ENCODE measurements around the gene EYA2. TPM values are rescaled to one million over a fixed set of nuclear protein-coding genes. Genes with fewer than 3 reads are reported as not detected.

Gene EYA2
- polyA plus RNA-seq, 2 donors = 21.5 to 23.6 TPM

- WGBS, 2 donors = 69 to 73% methylated on average over 3 of the region's 3 CpGs
- Histone ChIP-seq H3K27me3 (ENCODE audit: control insufficient read depth in 1 of 2, insufficient read depth in 2 of 2, low read length in 2 of 2) (no peaks in the 10 kb centered on the region), H3K36me3 (ENCODE audit: control insufficient read depth in 2 of 2, insufficient read depth in 2 of 2, low read length in 1 of 2) (no peaks in the 10 kb centered on the region), H3K4me1 (ENCODE audit: control insufficient read depth in 2 of 2, insufficient read depth in 2 of 2, low read length in 1 of 2) (peaks cover 0 to 4% of the 10 kb centered on the region in 2 donors), H3K4me3 (ENCODE audit: low read depth in 1 of 2, low read length in 2 of 2) (no peak overlapping the region), H3K9me3 (ENCODE audit: control insufficient read depth in 2 of 2, insufficient read depth in 1 of 2, low read depth in 1 of 2, low read length in 1 of 2) (no peaks in the 10 kb centered on the region), H3K27ac (ENCODE audit: low read depth in 2 of 2, low read length in 1 of 2) (no peak overlapping the region)
Measured at GRCh38 chr20:47133809-47134456, 239.3 kb downstream of the EYA2 start.

GRCh38 chr20:47136782-47137181 lies 242.1 kb downstream of the EYA2 start:
- no peaks in the 10 kb centered on the region for H3K9me3 ChIP-seq (ENCODE audit: control insufficient read depth in 2 of 2, insufficient read depth in 1 of 2, low read depth in 1 of 2, low read length in 1 of 2)
- H3K27ac ChIP-seq (ENCODE audit: low read depth in 2 of 2, low read length in 1 of 2) = no peak overlapping the region
- H3K4me3 ChIP-seq (ENCODE audit: low read depth in 1 of 2, low read length in 2 of 2) = no peak overlapping the region
- peaks cover 0 to 4% of the 10 kb centered on the region in 2 donors for H3K4me1 ChIP-seq (ENCODE audit: control insufficient read depth in 2 of 2, insufficient read depth in 2 of 2, low read length in 1 of 2)
- 87 to 89% methylated on average over 6 of the region's 6 CpGs for WGBS, 2 donors
- no peaks in the 10 kb centered on the region for H3K27me3 ChIP-seq (ENCODE audit: control insufficient read depth in 1 of 2, insufficient read depth in 2 of 2, low read length in 2 of 2)
- H3K36me3 ChIP-seq (ENCODE audit: control insufficient read depth in 2 of 2, insufficient read depth in 2 of 2, low read length in 1 of 2) = no peaks in the 10 kb centered on the region

GRCh38 chr20:47137231-47137870 lies 242.7 kb downstream of the EYA2 start:
- no peaks in the 10 kb centered on the region for H3K36me3 ChIP-seq (ENCODE audit: control insufficient read depth in 2 of 2, insufficient read depth in 2 of 2, low read length in 1 of 2)
- H3K27ac ChIP-seq (ENCODE audit: low read depth in 2 of 2, low read length in 1 of 2) = no peak overlapping the region
- H3K4me1 ChIP-seq (ENCODE audit: control insufficient read depth in 2 of 2, insufficient read depth in 2 of 2, low read length in 1 of 2) = peaks cover 0 to 4% of the 10 kb centered on the region in 2 donors
- H3K9me3 ChIP-seq (ENCODE audit: control insufficient read depth in 2 of 2, insufficient read depth in 1 of 2, low read depth in 1 of 2, low read length in 1 of 2) = no peaks in the 10 kb centered on the region
- 71 to 73% methylated on average over 4 of the region's 4 CpGs for WGBS, 2 donors
- H3K4me3 ChIP-seq (ENCODE audit: low read depth in 1 of 2, low read length in 2 of 2) = no peak overlapping the region
- H3K27me3 ChIP-seq (ENCODE audit: control insufficient read depth in 1 of 2, insufficient read depth in 2 of 2, low read length in 2 of 2) = no peaks in the 10 kb centered on the region

GRCh38 chr20:47139934-47140535 lies 245.4 kb downstream of the EYA2 start:
- H3K27ac ChIP-seq (ENCODE audit: low read depth in 2 of 2, low read length in 1 of 2) = peak overlapping the region in 1 of 2 donors; percentile 24
- H3K36me3 ChIP-seq (ENCODE audit: control insufficient read depth in 2 of 2, insufficient read depth in 2 of 2, low read length in 1 of 2) = no peaks in the 10 kb centered on the region
- WGBS, 2 donors = 51 to 57% methylated on average over 5 of the region's 5 CpGs
- no peaks in the 10 kb centered on the region for H3K27me3 ChIP-seq (ENCODE audit: control insufficient read depth in 1 of 2, insufficient read depth in 2 of 2, low read length in 2 of 2)
- no peaks in the 10 kb centered on the region for H3K4me1 ChIP-seq (ENCODE audit: control insufficient read depth in 2 of 2, insufficient read depth in 2 of 2, low read length in 1 of 2)
- no peaks in the 10 kb centered on the region for H3K9me3 ChIP-seq (ENCODE audit: control insufficient read depth in 2 of 2, insufficient read depth in 1 of 2, low read depth in 1 of 2, low read length in 1 of 2)
- H3K4me3 ChIP-seq (ENCODE audit: low read depth in 1 of 2, low read length in 2 of 2) = no peak overlapping the region

GRCh38 chr20:47141350-47141921 lies 246.8 kb downstream of the EYA2 start:
- no peaks in the 10 kb centered on the region for H3K4me1 ChIP-seq (ENCODE audit: control insufficient read depth in 2 of 2, insufficient read depth in 2 of 2, low read length in 1 of 2)
- WGBS, 2 donors = 98% methylated on average over 2 of the region's 2 CpGs
- no peaks in the 10 kb centered on the region for H3K27me3 ChIP-seq (ENCODE audit: control insufficient read depth in 1 of 2, insufficient read depth in 2 of 2, low read length in 2 of 2)
- no peak overlapping the region for H3K4me3 ChIP-seq (ENCODE audit: low read depth in 1 of 2, low read length in 2 of 2)
- no peaks in the 10 kb centered on the region for H3K36me3 ChIP-seq (ENCODE audit: control insufficient read depth in 2 of 2, insufficient read depth in 2 of 2, low read length in 1 of 2)
- H3K27ac ChIP-seq (ENCODE audit: low read depth in 2 of 2, low read length in 1 of 2) = no peak overlapping the region
- H3K9me3 ChIP-seq (ENCODE audit: control insufficient read depth in 2 of 2, insufficient read depth in 1 of 2, low read depth in 1 of 2, low read length in 1 of 2) = no peaks in the 10 kb centered on the region

GRCh38 chr20:47141941-47142773 lies 247.5 kb downstream of the EYA2 start:
- no peak overlapping the region for H3K4me3 ChIP-seq (ENCODE audit: low read depth in 1 of 2, low read length in 2 of 2)
- WGBS, 2 donors = 65 to 68% methylated on average over 5 of the region's 5 CpGs

GRCh38 chr20:47142774-47143170 lies 248.1 kb downstream of the EYA2 start:
- Histone ChIP-seq H3K27ac (ENCODE audit: low read depth in 2 of 2, low read length in 1 of 2) (no peak overlapping the region), H3K36me3 (ENCODE audit: control insufficient read depth in 2 of 2, insufficient read depth in 2 of 2, low read length in 1 of 2) (peaks cover 0 to 3% of the 10 kb centered on the region in 2 donors), H3K27me3 (ENCODE audit: control insufficient read depth in 1 of 2, insufficient read depth in 2 of 2, low read length in 2 of 2) (no peaks in the 10 kb centered on the region), H3K9me3 (ENCODE audit: control insufficient read depth in 2 of 2, insufficient read depth in 1 of 2, low read depth in 1 of 2, low read length in 1 of 2) (no peaks in the 10 kb centered on the region), H3K4me3 (ENCODE audit: low read depth in 1 of 2, low read length in 2 of 2) (no peak overlapping the region), H3K4me1 (ENCODE audit: control insufficient read depth in 2 of 2, insufficient read depth in 2 of 2, low read length in 1 of 2) (no peaks in the 10 kb centered on the region)
- WGBS, 2 donors = 91 to 92% methylated on average over 14 of the region's 14 CpGs

More at GRCh38 chr20:47141941-47142773, 247.5 kb downstream of the EYA2 start:
- Histone ChIP-seq H3K27ac (ENCODE audit: low read depth in 2 of 2, low read length in 1 of 2) (no peak overlapping the region), H3K36me3 (ENCODE audit: control insufficient read depth in 2 of 2, insufficient read depth in 2 of 2, low read length in 1 of 2) (peaks cover 0 to 3% of the 10 kb centered on the region in 2 donors), H3K9me3 (ENCODE audit: control insufficient read depth in 2 of 2, insufficient read depth in 1 of 2, low read depth in 1 of 2, low read length in 1 of 2) (no peaks in the 10 kb centered on the region), H3K4me1 (ENCODE audit: control insufficient read depth in 2 of 2, insufficient read depth in 2 of 2, low read length in 1 of 2) (no peaks in the 10 kb centered on the region), H3K27me3 (ENCODE audit: control insufficient read depth in 1 of 2, insufficient read depth in 2 of 2, low read length in 2 of 2) (no peaks in the 10 kb centered on the region)

GRCh38 chr20:47143657-47144056 lies 249.0 kb downstream of the EYA2 start:
- H3K9me3 ChIP-seq (ENCODE audit: control insufficient read depth in 2 of 2, insufficient read depth in 1 of 2, low read depth in 1 of 2, low read length in 1 of 2) = no peaks in the 10 kb centered on the region
- 66 to 70% methylated on average over 4 of the region's 4 CpGs for WGBS, 2 donors
- peaks cover 0 to 3% of the 10 kb centered on the region in 2 donors for H3K36me3 ChIP-seq (ENCODE audit: control insufficient read depth in 2 of 2, insufficient read depth in 2 of 2, low read length in 1 of 2)
- H3K4me3 ChIP-seq (ENCODE audit: low read depth in 1 of 2, low read length in 2 of 2) = no peak overlapping the region
- H3K4me1 ChIP-seq (ENCODE audit: control insufficient read depth in 2 of 2, insufficient read depth in 2 of 2, low read length in 1 of 2) = no peaks in the 10 kb centered on the region
- H3K27me3 ChIP-seq (ENCODE audit: control insufficient read depth in 1 of 2, insufficient read depth in 2 of 2, low read length in 2 of 2) = no peaks in the 10 kb centered on the region
- H3K27ac ChIP-seq (ENCODE audit: low read depth in 2 of 2, low read length in 1 of 2) = no peak overlapping the region

GRCh38 chr20:47144463-47144862 lies 249.8 kb downstream of the EYA2 start:
- 91 to 95% methylated on average over 4 of the region's 4 CpGs for WGBS, 2 donors
- Histone ChIP-seq H3K27me3 (ENCODE audit: control insufficient read depth in 1 of 2, insufficient read depth in 2 of 2, low read length in 2 of 2) (no peaks in the 10 kb centered on the region), H3K9me3 (ENCODE audit: control insufficient read depth in 2 of 2, insufficient read depth in 1 of 2, low read depth in 1 of 2, low read length in 1 of 2) (no peaks in the 10 kb centered on the region), H3K4me3 (ENCODE audit: low read depth in 1 of 2, low read length in 2 of 2) (no peak overlapping the region), H3K4me1 (ENCODE audit: control insufficient read depth in 2 of 2, insufficient read depth in 2 of 2, low read length in 1 of 2) (no peaks in the 10 kb centered on the region), H3K36me3 (ENCODE audit: control insufficient read depth in 2 of 2, insufficient read depth in 2 of 2, low read length in 1 of 2) (peaks cover 0 to 3% of the 10 kb centered on the region in 2 donors), H3K27ac (ENCODE audit: low read depth in 2 of 2, low read length in 1 of 2) (no peak overlapping the region)

Data from esophagus (tissue), 2 donors.